Measurements from ENCODE around the gene SPINDOC. TPM values are rescaled to one million over a fixed set of nuclear protein-coding genes. Genes with fewer than 3 reads are reported as not detected.
A peak's percentile ranks its signal among the peaks of the same experiment; 100 is the strongest.

SPINDOC gene
- total RNA-seq, 1 experiment from 2014 or later, result 49.7 TPM

DNA sequence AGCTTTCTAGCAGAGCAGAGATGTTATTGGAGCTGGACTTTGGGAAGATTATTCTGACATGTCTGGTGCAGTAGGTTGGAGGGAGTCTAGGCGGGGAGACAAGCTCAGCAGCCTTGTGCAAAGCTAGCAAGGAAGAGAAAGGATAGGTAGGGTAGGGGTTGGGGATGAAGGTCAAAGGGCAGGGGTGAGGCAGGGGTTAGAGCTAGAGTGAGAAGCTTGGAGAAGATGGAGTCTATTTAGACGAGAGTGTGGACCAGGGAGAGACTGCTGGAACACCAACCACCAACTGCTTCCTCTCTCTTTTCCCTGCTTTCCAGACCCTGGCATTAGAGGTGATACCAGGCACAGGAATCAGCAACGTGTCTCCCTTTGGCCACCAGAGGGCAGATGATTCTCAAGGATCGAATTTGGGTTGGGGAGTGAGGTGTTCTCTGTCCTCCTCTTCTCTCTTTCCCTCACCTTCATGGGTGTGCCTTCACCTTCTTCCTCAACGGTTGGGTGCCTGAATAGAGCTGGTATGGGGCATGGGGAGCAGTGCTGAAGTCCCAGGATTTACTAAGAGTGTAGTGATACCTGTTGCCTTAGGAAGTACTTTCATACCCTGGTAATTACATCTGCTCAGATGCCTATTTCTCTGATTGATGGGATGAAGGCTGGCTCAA lies 23.9 kb downstream of the SPINDOC start:
- peaks cover 30% of the 10 kb centered on the region for H3K79me2 ChIP-seq (ENCODE audit: low read depth)
- CTCF ChIA-PET, result interaction anchor here (0.6 to 4.4 kb wide), 6 partner anchors 29 to 125 kb away, joined by 3 to 35 read pairs (median 6); no protein-coding TSS in a partner anchor
- no peaks in the 10 kb centered on the region for H3K36me3 ChIP-seq (ENCODE audit: low read depth)
- peaks cover 36% of the 10 kb centered on the region for H3K4me1 ChIP-seq (replicated peaks; ENCODE audit: insufficient read depth)
- no peaks in the 10 kb centered on the region for H3K27me3 ChIP-seq (ENCODE audit: insufficient read depth, low read depth)
- no peaks in the 10 kb centered on the region for H3K9me2 ChIP-seq (ENCODE audit: insufficient read depth)
- POLR2A ChIA-PET (ENCODE audit: unreplicated experiment), result no interaction called here
- H3K9me3 ChIP-seq (ENCODE audit: insufficient read depth, low read depth), result no peaks in the 10 kb centered on the region
- no TSS peak for BruUV-seq (replicated peaks)
- intact Hi-C loops (cut with micrococcal nuclease; ENCODE audit: unreplicated experiment), result loop anchor here (1.0 to 10.0 kb wide), 4 partner anchors 35 to 468 kb away; partner anchors contain the start of genes CATSPERZ, ESRRA and ZFTA
- TF ChIP-seq, protein P1, sequence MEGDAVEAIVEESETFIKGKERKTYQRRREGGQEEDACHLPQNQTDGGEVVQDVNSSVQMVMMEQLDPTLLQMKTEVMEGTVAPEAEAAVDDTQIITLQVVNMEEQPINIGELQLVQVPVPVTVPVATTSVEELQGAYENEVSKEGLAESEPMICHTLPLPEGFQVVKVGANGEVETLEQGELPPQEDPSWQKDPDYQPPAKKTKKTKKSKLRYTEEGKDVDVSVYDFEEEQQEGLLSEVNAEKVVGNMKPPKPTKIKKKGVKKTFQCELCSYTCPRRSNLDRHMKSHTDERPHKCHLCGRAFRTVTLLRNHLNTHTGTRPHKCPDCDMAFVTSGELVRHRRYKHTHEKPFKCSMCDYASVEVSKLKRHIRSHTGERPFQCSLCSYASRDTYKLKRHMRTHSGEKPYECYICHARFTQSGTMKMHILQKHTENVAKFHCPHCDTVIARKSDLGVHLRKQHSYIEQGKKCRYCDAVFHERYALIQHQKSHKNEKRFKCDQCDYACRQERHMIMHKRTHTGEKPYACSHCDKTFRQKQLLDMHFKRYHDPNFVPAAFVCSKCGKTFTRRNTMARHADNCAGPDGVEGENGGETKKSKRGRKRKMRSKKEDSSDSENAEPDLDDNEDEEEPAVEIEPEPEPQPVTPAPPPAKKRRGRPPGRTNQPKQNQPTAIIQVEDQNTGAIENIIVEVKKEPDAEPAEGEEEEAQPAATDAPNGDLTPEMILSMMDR (conservative IDR thresholded peaks at IDR 0.05), result peak; percentile 91
- no peak for TF ChIP-seq EZH2 (IDR thresholded peaks at IDR 0.05; ENCODE audit: low read depth)
- H4K20me1 ChIP-seq (ENCODE audit: insufficient read depth), result peaks cover 28% of the 10 kb centered on the region
- H3K27ac ChIP-seq, result no peak overlapping the region
- H3K4me2 ChIP-seq, result peak overlapping the region; percentile 65; the same call in 1 of the 2 replicates
- H3K4me3 ChIP-seq, result no peak overlapping the region
- peak; percentile 66 to 81 for DNase-seq
- H3F3A ChIP-seq (ENCODE audit: insufficient read depth, low read depth), result peaks cover 28% of the 10 kb centered on the region
- H2AFZ ChIP-seq, result no peak overlapping the region

DNA sequence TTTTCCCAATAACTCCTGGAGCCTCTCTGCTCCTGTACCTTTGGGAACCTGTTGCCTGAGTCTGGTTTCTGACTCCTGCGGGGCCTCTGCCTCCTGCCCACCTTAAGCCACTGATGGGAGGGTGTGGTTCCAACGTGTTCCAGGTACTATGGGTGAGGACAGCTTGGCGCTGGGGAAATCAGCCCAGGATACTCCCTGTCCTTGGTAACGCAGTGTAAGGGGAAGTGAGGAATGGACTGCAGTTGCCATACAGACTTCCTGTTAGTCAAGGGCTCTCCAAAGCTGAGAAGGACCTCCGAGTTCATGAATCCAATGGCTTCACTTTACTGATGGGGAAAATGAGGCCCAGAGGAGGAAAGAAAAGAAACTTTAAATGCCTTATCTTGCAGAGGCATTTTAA lies 24.5 kb downstream of the SPINDOC start:
- Histone ChIP-seq H3K27me3 (ENCODE audit: insufficient read depth, low read depth) (no peaks in the 10 kb centered on the region), H4K20me1 (ENCODE audit: insufficient read depth) (peaks cover 34% of the 10 kb centered on the region), H3F3A (ENCODE audit: insufficient read depth, low read depth) (peaks cover 34% of the 10 kb centered on the region), H3K4me2 (peak overlapping the region; percentile 65; the same call in 1 of the 2 replicates), H3K4me3 (no peak overlapping the region), H3K9me3 (ENCODE audit: insufficient read depth, low read depth) (no peaks in the 10 kb centered on the region), H3K9me2 (ENCODE audit: insufficient read depth) (no peaks in the 10 kb centered on the region), H2AFZ (no peak overlapping the region), H3K27ac (0 out of 2 replicates have a peak overlapping the region, but pooled peaks have one; percentile 33), H3K79me2 (ENCODE audit: low read depth) (peaks cover 36% of the 10 kb centered on the region), H3K36me3 (ENCODE audit: low read depth) (0 out of 2 replicates have a peak, but pooled peaks cover 1% of the 10 kb centered on the region), H3K4me1 (replicated peaks; ENCODE audit: insufficient read depth) (peaks cover 42% of the 10 kb centered on the region)
- DNase-seq, result no peak
- no TSS peak for BruUV-seq (replicated peaks)
- TF ChIP-seq, protein P1 (conservative IDR thresholded peaks at IDR 0.05), result no peak
- no peak for TF ChIP-seq EZH2 (IDR thresholded peaks at IDR 0.05; ENCODE audit: low read depth)
- ChIA-PET CTCF (interaction anchor here (0.6 to 4.4 kb wide), 5 partner anchors 51 to 124 kb away, joined by 3 to 35 read pairs (median 5); no protein-coding TSS in a partner anchor), POLR2A (ENCODE audit: unreplicated experiment) (no interaction called here)
- intact Hi-C loops (cut with micrococcal nuclease; ENCODE audit: unreplicated experiment), result loop anchor here (1.0 to 10.0 kb wide), 5 partner anchors 35 to 467 kb away; partner anchors contain the start of genes CATSPERZ, ESRRA and ZFTA

- Histone ChIP-seq H3K79me2 (ENCODE audit: low read depth) (peaks cover 40% of the 10 kb centered on the region), H3K9me3 (ENCODE audit: insufficient read depth, low read depth) (no peaks in the 10 kb centered on the region), H3K4me3 (peak overlapping the region; percentile 30; the same call in 1 of the 2 replicates), H3F3A (ENCODE audit: insufficient read depth, low read depth) (peaks cover 37% of the 10 kb centered on the region), H3K36me3 (ENCODE audit: low read depth) (0 out of 2 replicates have a peak, but pooled peaks cover 6% of the 10 kb centered on the region), H3K4me2 (peak overlapping the region; percentile 65), H3K9me2 (ENCODE audit: insufficient read depth) (no peaks in the 10 kb centered on the region), H3K27ac (peak overlapping the region; percentile 33), H2AFZ (peak overlapping the region; percentile 63; the same call in 1 of the 2 replicates), H4K20me1 (ENCODE audit: insufficient read depth) (peaks cover 39% of the 10 kb centered on the region), H3K4me1 (replicated peaks; ENCODE audit: insufficient read depth) (peaks cover 46% of the 10 kb centered on the region), H3K27me3 (ENCODE audit: insufficient read depth, low read depth) (no peaks in the 10 kb centered on the region)
- DNase-seq, result no peak
- CTCF ChIA-PET, result interaction anchor here (0.6 to 4.4 kb wide), 8 partner anchors 24 to 124 kb away, joined by 5 to 35 read pairs (median 6); no protein-coding TSS in a partner anchor
- POLR2A ChIA-PET (ENCODE audit: unreplicated experiment), result interaction anchor here (0.5 to 0.8 kb wide), 6 partner anchors 14 to 995 kb away, joined by 3 to 8 read pairs (median 4); no protein-coding TSS in a partner anchor
- TF ChIP-seq, protein P1 (conservative IDR thresholded peaks at IDR 0.05), result no peak
- TF ChIP-seq EZH2 (IDR thresholded peaks at IDR 0.05; ENCODE audit: low read depth), result no peak
- intact Hi-C loops (cut with micrococcal nuclease; ENCODE audit: unreplicated experiment), result loop anchor here (1.0 to 10.0 kb wide), 2 partner anchors 310 to 467 kb away; partner anchors contain the start of genes CATSPERZ and ESRRA
- no TSS peak for BruUV-seq (replicated peaks)
These were observed 25.0 kb downstream of the SPINDOC start for GRCh38 chr11:63838150-63838677.
